Colon (tissue), 2 donors: ENCODE results near the gene HMGB2.

Experiments used
- FAIRE-seq: peaks from 2 replicates; lab custom pipeline; 2012; peaks lifted over from hg19 to GRCh38; lab: Jason Lieb, UNC
- donor health status: control.
- donor health status: control.

The HMGB2 gene

DNA sequence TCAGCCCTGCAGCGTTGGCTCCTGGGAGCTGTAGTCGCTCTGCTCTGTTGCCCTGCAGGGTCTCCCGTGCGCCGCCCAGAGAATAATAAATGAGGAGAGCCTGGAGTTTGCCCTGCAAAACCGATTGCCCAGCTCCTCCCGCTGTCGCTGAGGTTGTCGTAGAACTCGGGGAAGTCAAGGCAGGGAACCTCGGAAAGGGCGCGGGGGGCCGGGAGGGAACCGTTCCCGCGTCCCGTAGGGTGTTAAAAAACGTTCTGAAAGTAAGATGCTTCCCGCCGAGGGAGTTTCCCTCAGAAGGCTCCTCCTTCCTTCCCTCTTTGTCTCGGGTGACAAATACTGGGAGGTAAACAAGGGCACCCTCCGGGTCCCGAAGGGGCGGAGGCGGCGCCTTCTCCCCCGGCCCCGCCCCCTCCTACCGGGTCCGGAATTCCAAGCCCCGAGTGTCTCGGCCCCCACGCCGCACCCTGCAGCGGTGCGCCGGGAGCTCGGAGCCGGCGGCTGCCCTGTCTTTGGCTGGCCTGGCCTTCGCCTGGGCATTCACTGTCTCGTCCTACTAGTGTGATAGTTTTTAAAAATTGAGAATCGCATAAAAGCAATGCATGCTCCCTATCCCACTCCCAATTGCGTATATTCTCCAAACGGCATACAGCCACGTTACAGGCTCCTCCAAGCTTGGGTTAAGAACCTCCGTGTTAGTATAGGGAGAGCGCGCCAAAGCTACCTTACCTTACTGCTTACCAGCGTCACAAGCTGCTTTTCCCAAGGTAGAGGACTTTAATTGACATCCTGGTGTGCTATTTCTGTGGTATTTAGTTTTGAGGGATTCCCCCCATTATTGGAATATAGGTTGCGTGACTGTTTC, 964 bp upstream of the HMGB2 start:
- no peak for FAIRE-seq

DNA sequence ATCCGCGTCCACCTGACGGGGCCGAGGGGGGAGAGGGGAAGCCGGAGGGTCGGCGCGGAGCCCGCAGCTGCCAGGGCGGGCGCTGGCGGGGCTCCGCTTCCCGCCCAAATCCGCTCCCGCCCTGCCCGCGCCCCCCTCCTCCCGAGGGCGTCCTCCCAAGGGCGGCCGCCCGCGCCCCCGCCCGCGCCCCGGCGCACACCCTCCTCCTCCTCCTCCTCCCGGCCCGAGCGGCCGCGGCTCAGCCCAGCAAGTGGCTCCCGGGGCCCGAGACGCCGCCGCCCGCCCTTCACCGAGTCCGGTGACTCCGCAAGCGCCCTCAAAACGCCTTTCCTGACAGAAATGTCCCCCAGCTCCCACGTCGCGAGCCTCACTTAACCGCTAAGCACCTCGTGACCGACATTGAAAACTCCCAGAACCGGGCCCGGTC, 487 bp downstream of the HMGB2 start:
- FAIRE-seq: no peak

DNA sequence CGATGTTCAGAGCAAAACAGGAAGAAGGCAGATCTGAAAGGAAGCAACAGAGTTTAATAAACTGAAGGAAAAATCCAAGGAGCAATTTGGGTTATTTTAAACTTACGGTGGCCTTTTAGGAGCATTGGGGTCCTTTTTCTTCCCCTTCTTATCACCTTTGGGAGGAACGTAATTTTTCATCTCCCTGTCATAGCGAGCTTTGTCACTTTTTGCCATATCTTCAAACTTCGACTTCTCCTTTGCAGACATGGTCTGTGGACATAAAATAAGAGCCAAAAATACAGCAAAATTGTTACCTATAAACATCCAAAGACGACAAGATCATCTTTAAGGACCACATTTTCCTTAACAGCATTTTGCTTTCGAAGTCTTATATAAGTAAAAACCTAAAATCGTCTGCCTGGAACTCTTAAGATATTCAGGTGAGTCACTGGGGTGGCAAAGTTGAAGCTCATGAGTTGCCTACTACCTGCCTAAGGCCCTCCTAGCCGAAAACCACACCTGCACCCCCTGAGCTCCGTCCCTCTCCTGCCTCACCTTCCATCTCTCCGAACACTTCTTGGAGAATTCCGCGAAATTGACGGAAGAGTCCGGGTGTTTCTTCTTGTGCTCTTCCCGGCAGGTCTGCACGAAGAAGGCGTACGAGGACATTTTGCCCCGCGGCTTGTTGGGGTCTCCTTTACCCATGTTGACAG, 1.0 kb downstream of the HMGB2 start:
- no peak for FAIRE-seq

DNA sequence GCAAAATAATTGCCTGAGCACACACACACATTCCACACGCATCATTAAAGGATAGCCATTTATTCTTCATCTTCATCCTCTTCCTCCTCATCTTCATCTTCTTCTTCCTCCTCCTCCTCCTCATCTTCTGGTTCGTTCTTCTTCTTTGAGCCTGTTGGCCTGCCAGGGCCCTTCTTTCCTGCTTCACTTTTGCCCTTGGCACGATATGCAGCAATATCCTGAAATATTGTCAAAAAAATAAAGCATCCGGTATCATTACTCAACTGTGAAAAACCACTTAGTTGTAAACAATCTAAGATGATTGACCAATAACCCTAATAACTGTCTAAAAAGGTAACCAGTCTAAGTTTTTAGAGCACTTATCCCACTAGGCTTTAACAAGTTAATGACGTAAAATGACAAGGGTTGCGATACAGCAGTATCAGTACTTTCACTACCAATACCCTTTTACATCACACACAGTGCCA, 2.1 kb downstream of the HMGB2 start:
- no peak for FAIRE-seq

DNA sequence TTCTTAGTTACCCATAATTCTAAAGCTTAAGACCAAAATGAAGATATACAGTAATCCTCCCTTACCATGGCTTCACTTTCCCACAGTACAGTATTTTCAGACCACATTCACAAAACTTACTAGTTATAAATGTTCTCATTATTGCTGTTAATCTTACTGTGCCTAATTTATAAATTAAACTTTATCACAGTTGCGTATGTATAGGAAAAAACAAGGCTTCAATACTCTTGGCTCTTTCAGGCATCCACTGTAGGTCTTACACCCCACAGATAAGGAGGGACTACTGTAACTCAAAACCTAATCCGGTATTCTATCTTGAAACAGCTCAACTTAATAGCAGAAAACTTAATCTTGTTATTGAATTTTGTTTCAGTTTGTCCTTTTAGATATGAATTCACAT, 3.6 kb downstream of the HMGB2 start:
- no peak for FAIRE-seq

DNA sequence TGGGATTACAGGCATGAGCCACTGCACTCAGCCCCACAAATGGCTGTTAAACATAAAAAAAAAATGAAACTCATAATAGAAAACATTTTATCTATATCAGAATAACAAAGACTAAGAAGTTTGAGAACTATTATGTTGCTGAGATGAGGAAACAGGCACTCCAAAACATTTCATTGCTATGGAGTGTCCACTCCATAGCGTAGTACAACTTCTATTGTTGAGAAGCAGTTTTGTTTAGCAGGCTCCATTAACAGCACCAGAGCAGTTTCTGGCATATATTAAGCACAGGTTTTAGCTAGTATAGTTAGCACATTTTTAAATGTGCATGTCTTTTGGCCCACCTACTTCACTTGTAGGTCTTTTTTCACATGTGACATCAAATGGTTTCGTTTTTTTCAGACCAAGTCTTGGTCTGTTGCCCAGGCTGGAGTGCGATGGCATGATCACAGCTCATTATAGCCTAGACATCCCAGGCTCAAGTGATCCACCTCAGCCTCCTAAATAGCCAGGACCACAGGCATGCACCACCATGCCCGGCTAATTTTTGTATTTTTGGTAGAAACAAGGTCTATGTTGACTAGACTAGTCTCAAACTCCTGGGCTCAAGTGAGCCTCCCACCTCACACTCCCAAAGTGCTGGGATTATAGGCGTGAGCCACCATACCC, 5.8 kb downstream of the HMGB2 start:
- no peak for FAIRE-seq

DNA sequence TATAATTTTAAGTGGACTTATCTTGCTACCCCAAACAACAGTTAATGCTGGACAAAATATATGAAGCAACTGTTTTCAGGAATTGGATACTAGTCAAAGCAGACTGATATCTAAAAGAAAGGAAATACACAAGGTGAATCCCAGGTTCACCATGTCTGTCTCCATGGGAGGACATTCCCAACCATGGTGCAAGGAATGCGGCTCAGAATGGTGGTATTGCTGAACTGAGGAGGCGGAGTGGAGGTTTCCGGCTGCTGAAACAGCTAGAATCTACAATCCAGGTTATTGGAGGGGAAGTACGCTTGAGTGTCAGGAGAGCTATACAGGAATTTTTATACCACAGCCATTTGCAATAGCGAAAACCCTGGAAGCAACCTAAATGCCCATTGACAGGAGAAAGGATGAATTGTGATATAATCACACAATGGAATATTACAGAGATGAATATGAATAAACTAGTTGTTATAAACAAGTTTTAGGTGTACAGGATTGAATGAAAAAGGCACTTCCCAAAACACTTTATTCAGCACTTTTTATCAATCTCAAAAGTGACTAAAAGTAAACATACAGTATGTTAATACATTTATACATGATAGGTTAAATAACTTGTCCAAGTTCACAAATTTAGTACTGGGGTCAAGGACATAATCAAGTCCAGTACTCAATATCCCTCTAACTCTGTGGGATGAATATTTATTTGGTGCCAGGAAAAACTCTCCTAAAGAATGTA, 9.0 kb downstream of the HMGB2 start:
- no peak for FAIRE-seq

DNA sequence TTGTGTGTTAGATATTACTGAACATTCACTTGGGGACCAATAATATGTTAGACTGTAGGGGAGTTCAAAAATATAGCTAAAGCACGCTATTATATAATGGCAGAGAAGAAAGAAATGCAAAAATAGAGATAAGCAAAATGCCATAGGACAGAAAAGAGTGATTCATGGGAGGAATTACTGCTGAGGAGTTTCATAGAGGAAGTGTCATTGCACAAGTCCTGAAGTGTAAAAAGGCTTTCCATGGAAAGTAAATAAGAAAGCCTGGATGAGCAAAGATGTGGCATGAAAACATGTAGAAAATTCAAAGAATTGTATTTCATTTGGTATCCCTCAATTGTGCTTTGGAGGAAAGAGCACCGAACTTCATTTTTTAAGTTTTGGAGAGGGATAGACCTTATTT, 14.5 kb downstream of the HMGB2 start:
- no peak for FAIRE-seq

DNA sequence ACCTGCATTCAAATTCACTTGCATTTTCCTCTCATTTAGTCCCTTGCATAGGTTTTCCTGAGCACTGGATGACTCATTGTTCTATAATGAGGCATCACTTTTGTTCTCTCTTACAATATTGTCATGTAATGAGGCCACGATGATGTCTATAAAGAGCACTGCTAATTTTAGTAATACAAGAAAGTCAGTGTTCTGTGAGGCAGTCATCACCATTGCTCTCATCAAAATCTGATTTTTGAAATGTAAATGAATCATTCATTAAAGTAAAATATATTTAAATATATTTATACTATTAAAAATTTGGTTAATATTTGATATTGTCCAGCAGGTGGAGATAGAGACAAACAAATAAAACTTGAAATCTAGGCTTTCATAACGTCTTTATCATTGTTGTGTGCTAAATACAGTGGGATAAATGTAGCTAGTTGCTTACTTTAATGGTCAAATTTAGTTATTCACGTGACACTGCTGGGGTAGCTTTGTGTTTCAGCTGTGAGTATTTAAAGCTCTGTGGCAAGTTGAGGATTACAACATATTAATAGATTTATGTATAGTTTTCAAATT, 15.4 kb downstream of the HMGB2 start:
- FAIRE-seq: peak; percentile 47

DNA sequence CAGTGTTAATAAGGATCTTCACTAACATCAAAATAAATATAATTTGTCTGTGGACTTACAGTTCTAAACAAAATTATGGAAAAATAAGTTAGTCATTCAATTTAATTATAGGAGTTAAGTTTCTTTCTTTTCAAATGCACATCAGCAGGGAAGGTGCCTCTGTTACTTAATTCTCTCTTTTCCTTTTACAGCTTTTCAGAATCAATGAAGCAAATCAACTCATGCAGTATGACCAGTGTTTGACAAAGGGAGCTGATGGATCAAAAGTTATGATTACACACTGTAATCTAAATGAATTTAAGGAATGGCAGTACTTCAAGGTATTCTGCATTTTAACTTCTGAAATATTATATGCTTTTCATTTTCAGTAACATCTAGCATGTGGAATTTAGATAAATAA, 15.9 kb downstream of the HMGB2 start:
- no peak for FAIRE-seq

DNA sequence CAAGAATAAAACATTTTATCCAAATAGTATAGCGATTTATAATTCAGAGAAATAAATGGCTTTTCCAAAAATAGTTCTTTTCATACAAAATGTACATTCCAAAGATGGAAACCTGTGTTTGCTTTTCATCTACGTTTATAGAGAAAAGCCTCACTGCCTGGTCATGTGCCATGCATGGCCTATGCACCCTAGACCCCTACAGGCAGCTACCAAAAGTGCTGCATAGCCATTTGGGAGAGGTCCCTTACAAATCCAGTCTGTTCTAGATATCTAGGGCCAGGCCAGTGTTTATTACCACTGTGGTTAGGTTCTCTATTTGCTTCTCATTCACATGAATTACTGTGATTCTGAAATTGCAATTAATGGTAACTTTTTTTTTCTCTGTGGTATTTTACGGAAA, 17.2 kb downstream of the HMGB2 start:
- FAIRE-seq: no peak

DNA sequence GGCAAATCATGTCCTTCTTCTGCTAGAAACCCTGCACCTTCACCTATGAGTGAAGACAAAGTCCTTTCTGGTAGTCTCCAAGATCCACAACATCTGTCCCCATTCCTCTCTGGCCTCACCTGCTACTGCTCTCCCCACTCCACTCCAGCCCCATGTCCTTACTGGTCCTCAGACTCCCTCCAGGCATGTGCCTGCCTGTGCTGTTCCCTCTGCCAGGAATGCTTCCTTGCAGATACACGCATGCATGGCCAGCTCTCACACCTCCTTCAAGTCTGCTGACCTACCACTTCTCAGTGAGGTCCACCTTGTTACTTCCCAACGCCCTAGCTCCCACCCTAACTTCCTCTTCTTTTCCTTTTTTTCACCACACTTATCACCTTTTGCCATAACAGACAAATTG, 18.1 kb downstream of the HMGB2 start:
- no peak for FAIRE-seq

DNA sequence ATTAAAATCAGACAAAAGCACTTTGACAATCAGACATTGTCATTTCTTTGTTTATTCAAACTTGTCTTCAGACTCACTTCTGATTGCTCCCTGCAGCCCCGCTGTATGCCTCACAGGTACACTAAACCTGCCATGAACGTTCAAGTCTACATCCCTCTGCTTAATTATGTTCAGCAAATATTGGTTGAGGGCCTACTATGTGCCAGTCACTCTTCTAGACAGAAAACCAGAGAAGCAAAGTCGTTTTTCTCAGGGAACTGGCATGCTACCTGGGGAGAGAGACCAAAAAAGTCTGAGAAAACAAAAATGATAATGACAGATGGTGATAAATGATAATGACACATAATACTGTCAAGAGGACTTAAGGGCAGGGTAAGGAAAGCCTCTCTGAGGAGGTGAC, 19.4 kb downstream of the HMGB2 start:
- no peak for FAIRE-seq

DNA sequence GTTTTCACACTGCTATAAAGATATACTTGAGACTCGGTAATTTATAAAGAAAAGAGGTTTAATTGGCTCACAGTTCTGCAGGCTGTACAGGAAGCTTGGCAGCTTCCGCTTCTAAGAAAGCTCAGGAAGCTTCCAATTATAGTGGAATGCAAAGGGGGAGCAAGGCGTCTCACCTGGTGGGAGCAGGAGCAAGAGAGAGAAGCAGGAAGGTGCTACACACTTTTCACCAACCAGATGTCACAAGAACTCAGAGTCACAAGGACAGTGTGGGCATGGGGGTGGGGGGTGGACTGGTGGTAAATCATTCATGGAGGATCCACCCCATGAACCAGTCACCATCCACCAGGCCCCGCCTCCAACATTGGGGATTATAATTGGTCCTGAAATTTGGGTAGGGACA, 22.8 kb downstream of the HMGB2 start:
- FAIRE-seq: no peak

DNA sequence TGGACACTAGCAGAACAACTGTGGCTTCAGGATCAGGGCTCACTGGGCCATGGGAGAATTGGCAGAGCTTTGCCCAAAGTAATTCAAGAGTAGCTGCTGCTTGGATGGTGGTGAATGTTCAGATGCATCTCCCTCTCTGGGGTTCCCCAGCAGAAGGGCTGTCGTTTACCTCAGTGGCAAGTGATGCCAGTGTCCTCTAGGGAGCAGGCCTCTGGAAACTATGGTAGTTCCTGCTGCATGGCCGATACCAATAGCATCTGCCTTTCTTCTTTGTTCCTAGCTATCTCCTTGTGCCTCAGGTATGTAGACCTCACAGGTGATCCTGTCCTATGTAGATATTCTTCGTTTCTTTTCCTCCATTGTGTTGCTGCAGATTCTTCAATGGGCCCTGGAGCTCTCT, 26.4 kb downstream of the HMGB2 start:
- FAIRE-seq: no peak

DNA sequence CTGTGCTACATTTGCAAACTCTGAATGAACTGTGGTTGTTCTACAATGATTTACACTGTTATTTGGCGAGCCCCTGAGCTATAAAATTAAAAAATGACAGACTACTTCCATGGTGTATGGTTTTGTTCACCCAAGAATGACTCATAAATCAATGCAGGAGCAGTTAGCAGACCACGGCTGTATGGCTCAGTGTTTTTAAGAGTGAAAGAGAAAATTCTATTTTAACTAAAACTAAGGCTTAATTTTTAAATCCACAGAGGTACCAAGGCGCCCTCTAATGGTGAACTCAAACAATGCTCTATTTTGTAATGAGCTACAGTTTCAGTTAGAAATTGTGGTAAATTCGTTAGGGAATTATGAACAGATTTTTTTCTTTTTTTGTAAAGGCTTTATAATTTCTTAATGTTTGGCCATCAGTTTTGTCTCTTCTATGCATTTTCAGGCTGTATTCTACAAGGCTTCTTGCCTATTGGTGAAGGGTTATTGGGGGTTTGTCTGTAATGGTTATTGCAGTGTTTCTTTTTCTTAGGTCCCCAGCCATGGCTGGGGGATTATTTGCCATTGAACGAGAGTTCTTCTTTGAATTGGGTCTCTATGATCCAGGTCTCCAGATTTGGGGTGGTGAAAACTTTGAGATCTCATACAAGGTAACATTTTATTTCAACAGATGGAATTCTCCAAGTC, 32.5 kb downstream of the HMGB2 start:
- FAIRE-seq: no peak

DNA sequence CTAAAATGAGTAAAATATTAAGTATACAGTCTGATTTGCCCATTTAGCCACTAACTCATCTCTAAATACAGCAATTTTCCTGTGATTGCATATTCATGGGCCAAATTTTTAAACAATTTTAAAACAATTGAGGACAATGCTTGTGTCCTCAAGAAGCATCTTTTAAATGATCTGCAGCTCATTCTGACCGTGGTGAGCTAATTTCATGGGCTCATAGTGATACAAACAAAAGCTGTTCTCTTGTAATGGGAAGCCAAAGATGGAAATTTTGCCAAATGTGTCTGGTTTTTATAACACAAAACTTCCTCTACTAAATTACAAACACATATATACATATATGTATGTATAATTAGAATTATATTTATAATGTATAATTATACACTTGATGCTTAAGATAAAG, 39.7 kb downstream of the HMGB2 start:
- FAIRE-seq: no peak

DNA sequence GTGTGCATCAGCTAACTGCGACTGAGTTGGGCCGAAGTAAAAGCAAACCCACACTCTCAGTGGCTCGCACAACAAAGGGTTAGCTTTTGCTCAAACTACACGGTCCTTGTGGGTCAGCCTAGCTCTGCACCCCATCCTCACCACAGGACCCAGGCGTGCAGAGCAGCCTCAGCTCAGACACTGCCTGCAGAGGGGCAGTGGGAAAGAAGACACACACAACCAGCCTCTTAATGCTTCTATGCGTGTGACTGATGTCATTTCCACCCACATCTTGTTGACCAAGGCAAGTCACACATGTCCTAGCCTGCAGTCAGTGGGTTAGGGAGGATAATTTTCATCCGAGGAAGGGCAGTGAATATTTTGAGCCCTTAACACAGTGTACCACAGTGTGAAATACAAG, 40.5 kb downstream of the HMGB2 start:
- FAIRE-seq: no peak

DNA sequence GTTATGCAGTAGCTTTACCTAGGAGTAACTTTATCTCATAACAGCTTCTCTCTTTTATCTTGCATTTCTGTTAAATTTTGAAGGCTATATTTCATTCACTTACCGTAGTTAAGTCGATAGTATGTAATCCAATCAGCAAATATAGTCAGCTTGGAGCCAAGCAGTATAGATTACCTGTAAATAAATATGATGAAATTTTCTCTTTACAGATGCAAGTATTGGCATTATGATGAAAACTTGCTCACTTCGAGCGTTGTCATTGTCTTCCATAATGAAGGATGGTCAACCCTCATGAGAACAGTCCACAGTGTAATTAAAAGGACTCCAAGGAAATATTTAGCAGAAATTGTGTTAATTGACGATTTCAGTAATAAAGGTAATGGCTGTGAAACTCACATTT, 42.3 kb downstream of the HMGB2 start:
- no peak for FAIRE-seq

DNA sequence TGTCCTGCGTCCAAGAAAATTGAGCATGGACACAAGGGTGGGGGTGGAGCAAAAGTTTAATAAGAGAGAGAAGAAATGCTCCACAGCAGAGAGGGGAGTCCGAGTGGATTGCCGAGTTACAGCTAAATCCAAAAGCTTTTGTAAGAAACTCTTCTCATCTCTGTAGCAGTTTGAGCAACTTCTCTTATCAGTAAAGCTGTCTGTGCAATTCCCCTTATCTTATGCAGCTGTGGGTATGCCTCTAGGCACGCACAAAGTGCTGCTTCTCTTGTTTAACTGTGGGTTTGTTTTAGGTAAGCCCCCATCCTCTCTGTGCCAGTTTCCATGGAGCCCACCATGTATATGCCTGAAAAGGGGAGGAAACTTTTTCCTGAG, 44.8 kb downstream of the HMGB2 start:
- FAIRE-seq: no peak

DNA sequence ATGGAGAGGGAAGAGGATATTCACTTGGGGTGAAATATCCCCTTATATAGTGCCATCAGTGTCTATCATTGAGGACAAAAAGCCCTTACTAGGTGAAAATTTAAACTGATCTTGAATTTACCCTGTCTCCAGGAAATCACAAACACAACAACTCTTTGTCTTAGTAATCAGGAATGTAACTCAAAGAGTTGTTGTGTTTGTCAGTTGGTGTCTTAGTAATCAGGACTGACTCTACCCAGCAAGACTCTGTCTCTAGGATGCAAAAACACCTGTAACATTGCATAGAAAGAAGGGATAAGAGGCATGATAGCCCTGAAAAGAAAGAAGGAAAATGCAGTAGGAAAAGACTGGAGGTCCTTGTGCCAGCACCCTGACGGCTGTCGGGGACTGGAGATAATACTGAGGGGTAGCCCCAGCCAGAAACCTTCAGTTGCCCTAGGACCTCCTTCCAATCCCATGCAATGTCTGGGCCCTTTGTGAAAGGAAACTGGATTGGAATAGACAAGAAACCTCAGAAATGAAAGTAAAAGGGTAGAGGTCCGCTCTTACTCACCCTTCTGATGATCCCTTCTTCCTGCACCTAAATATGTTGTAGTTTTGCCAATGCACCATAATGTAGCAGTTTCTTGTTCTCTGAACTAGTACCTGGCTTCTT, 45.3 kb downstream of the HMGB2 start:
- FAIRE-seq: no peak
